ENCODE measurements around the gene ESR1. TPM values are rescaled to one million over a fixed set of nuclear protein-coding genes. Genes with fewer than 3 reads are reported as not detected.

The ESR1 gene
- total RNA-seq, 2 experiments from 2014 or later, result 0.38 to 0.79 TPM

- Mint-ChIP-seq H3K27ac (peak overlapping the region; percentile 93), H3K4me1 (ENCODE audit: low read depth) (peaks cover 52% of the 10 kb centered on the region), H3K36me3 (ENCODE audit: low read depth) (peaks cover 59% of the 10 kb centered on the region), H3K9me3 (peaks cover 9% of the 10 kb centered on the region), H3K27me3 (no peaks in the 10 kb centered on the region), H3K4me3 (peak overlapping the region; percentile 49)
- ATAC-seq, result peak; percentile 89
- CTCF ChIA-PET, result interaction anchor here (0.7 to 1.4 kb wide), 2 partner anchors 9 to 14 kb away, joined by 3 to 4 read pairs; no protein-coding TSS in a partner anchor
- TF ChIP-seq CTCF (IDR thresholded peaks at IDR 0.05), result no peak
- POLR2A ChIA-PET, result interaction anchor here (0.7 to 3.0 kb wide), 4 partner anchors 9 to 128 kb away, joined by 3 to 16 read pairs (median 6); no protein-coding TSS in a partner anchor
- peak; percentile 76 for DNase-seq
- intact Hi-C loops (cut with micrococcal nuclease), result loop anchor here (1.0 kb wide), 1 partner anchor 14 kb away; no protein-coding TSS in a partner anchor
Measured at GRCh38 chr6:152170702-152171667, 363.5 kb downstream of the ESR1 start.

GRCh38 chr6:152173321-152173720 lies 365.8 kb downstream of the ESR1 start:
- peaks cover 9% of the 10 kb centered on the region for H3K9me3 Mint-ChIP-seq
- POLR2A ChIA-PET, result interaction anchor here (2.4 kb wide), 1 partner anchor 12 kb away, joined by 9 read pairs; no protein-coding TSS in a partner anchor
- intact Hi-C loops (cut with micrococcal nuclease), result no loop called here
- peak overlapping the region; percentile 32 for H3K27ac Mint-ChIP-seq
- H3K4me1 Mint-ChIP-seq (ENCODE audit: low read depth), result peaks cover 47% of the 10 kb centered on the region
- peaks cover 54% of the 10 kb centered on the region for H3K36me3 Mint-ChIP-seq (ENCODE audit: low read depth)
- ATAC-seq (no peak), DNase-seq (no peak)
- CTCF ChIA-PET, result no interaction called here
- no peak for TF ChIP-seq CTCF (IDR thresholded peaks at IDR 0.05)
- no peak overlapping the region for H3K4me3 Mint-ChIP-seq
- no peaks in the 10 kb centered on the region for H3K27me3 Mint-ChIP-seq

GRCh38 chr6:152173957-152174356 lies 366.5 kb downstream of the ESR1 start:
- DNase-seq, result no peak
- TF ChIP-seq CTCF (IDR thresholded peaks at IDR 0.05), result no peak
- no peak overlapping the region for H3K4me3 Mint-ChIP-seq
- peaks cover 9% of the 10 kb centered on the region for H3K9me3 Mint-ChIP-seq
- CTCF ChIA-PET, result interaction anchor here (0.8 kb wide), 1 partner anchor 36 kb away, joined by 3 read pairs; no protein-coding TSS in a partner anchor
- no peaks in the 10 kb centered on the region for H3K27me3 Mint-ChIP-seq
- intact Hi-C loops (cut with micrococcal nuclease), result no loop called here
- peaks cover 52% of the 10 kb centered on the region for H3K36me3 Mint-ChIP-seq (ENCODE audit: low read depth)
- peaks cover 44% of the 10 kb centered on the region for H3K4me1 Mint-ChIP-seq (ENCODE audit: low read depth)
- H3K27ac Mint-ChIP-seq, result peak overlapping the region; percentile 32
- ATAC-seq, result no peak
- POLR2A ChIA-PET, result interaction anchor here (2.4 kb wide), 1 partner anchor 11 kb away, joined by 9 read pairs; no protein-coding TSS in a partner anchor

- H3K4me1 Mint-ChIP-seq (ENCODE audit: low read depth), result peaks cover 42% of the 10 kb centered on the region
- H3K27ac Mint-ChIP-seq, result peak overlapping the region; percentile 48
- intact Hi-C loops (cut with micrococcal nuclease), result no loop called here
- no peak overlapping the region for H3K4me3 Mint-ChIP-seq
- no peaks in the 10 kb centered on the region for H3K27me3 Mint-ChIP-seq
- peaks cover 47% of the 10 kb centered on the region for H3K36me3 Mint-ChIP-seq (ENCODE audit: low read depth)
- ATAC-seq (no peak), DNase-seq (no peak)
- H3K9me3 Mint-ChIP-seq, result peaks cover 2% of the 10 kb centered on the region
- ChIA-PET CTCF (no interaction called here), POLR2A (interaction anchor here (1.1 kb wide), 1 partner anchor 11 kb away, joined by 3 read pairs; no protein-coding TSS in a partner anchor)
- TF ChIP-seq CTCF (IDR thresholded peaks at IDR 0.05), result no peak
Measured at GRCh38 chr6:152176268-152176667, 368.8 kb downstream of the ESR1 start.
